H9 (cell line): ENCODE data around the gene GOLGA1. TPM values are rescaled to one million over a fixed set of nuclear protein-coding genes. Genes with fewer than 3 reads are reported as not detected.
"Not testable (repeated sequence)": the region's sequence is repeated elsewhere in the genome, so short reads cannot be mapped to it uniquely, and the experiment has no call there.

Source experiments
- DNase-seq: peaks from one replicate; pipeline ENCODE4 v3.0.0-alpha.2; 2017
- H2AFZ ChIP-seq: one replicate; pipeline ENCODE4 v1.6.1; 2013; ENCODE audit warnings: mild to moderate bottlenecking, low read length, control low read depth, moderate library complexity
- H2AK5ac ChIP-seq: 2 replicates; pipeline ENCODE4 v1.6.1; 2013; ENCODE audit warnings: low read length, control low read depth, mixed read lengths; ENCODE audit not compliant: insufficient read length
- H2BK120ac ChIP-seq: one replicate; pipeline ENCODE4 v1.6.1; 2013; ENCODE audit warnings: low read depth, mild to moderate bottlenecking, low read length, control low read depth, inconsistent platforms; ENCODE audit not compliant: poor library complexity, severe bottlenecking
- H2BK12ac ChIP-seq: 2 replicates; pipeline ENCODE4 v1.6.1; 2013; ENCODE audit warnings: low read length, control low read depth, mixed read lengths, low read depth; ENCODE audit not compliant: insufficient read length
- H2BK15ac ChIP-seq: 2 replicates; pipeline ENCODE4 v1.6.1; 2013; ENCODE audit warnings: low read depth, low read length, control low read depth
- H2BK20ac ChIP-seq: one replicate; pipeline ENCODE4 v1.6.1; 2013; ENCODE audit warnings: low read depth, mild to moderate bottlenecking, low read length, control low read depth, inconsistent platforms; ENCODE audit not compliant: poor library complexity, severe bottlenecking
- H2BK5ac ChIP-seq: 2 replicates; pipeline ENCODE4 v1.6.1; 2013; ENCODE audit warnings: low read length, control low read depth, mixed read lengths; ENCODE audit not compliant: insufficient read length
- H3K14ac ChIP-seq: 2 replicates; pipeline ENCODE4 v1.6.1; 2013; ENCODE audit warnings: low read length, control low read depth; ENCODE audit not compliant: insufficient read depth
- H3K18ac ChIP-seq: 2 replicates; pipeline ENCODE4 v1.6.1; 2013; ENCODE audit warnings: low read depth, mild to moderate bottlenecking, mixed read lengths, low read length, control low read depth; ENCODE audit not compliant: insufficient read length
- H3K23ac ChIP-seq: 2 replicates; pipeline ENCODE4 v1.6.1; 2013; ENCODE audit warnings: low read length, control low read depth, mixed read lengths, low read depth; ENCODE audit not compliant: insufficient read length
- H3K23me2 ChIP-seq: 2 replicates; pipeline ENCODE4 v1.6.1; 2013; ENCODE audit warnings: low read depth, mild to moderate bottlenecking, mixed read lengths, low read length, control low read depth; ENCODE audit not compliant: insufficient read length, poor library complexity, severe bottlenecking
- H3K27ac ChIP-seq: 2 replicates; pipeline ENCODE4 v1.5.1; 2013; ENCODE audit warnings: low read length, control low read depth, mixed read lengths, low read depth; ENCODE audit not compliant: insufficient read length
- H3K27me3 ChIP-seq: 2 replicates; pipeline ENCODE4 v1.6.1; 2013; ENCODE audit warnings: low read length, control low read depth, inconsistent platforms; ENCODE audit not compliant: insufficient read depth
- H3K4ac ChIP-seq: 2 replicates; pipeline ENCODE4 v1.6.1; 2013; ENCODE audit warnings: low read depth, mild to moderate bottlenecking, control low read depth, inconsistent platforms, low read length, moderate library complexity
- H3K4me1 ChIP-seq: 2 replicates; pipeline ENCODE4 v1.6.1; 2013; ENCODE audit warnings: low read length, control low read depth, inconsistent platforms; ENCODE audit not compliant: insufficient read depth
- H3K4me2 ChIP-seq: 2 replicates; pipeline ENCODE4 v1.6.1; 2013; ENCODE audit warnings: low read length, control low read depth, mixed read lengths; ENCODE audit not compliant: insufficient read length, insufficient read depth
- H3K56ac ChIP-seq: 2 replicates; pipeline ENCODE4 v1.6.1; 2013; ENCODE audit warnings: low read depth, mild to moderate bottlenecking, mixed read lengths, low read length, control low read depth; ENCODE audit not compliant: insufficient read length
- H3K79me1 ChIP-seq: 2 replicates; pipeline ENCODE4 v1.6.1; 2013; ENCODE audit warnings: low read depth, mild to moderate bottlenecking, moderate library complexity, low read length, control low read depth, inconsistent platforms; ENCODE audit not compliant: insufficient read depth, poor library complexity, severe bottlenecking
- H3K79me2 ChIP-seq: 2 replicates; pipeline ENCODE4 v1.6.1; 2013; ENCODE audit warnings: low read length, control low read depth, inconsistent platforms; ENCODE audit not compliant: insufficient read depth
- H3K9ac ChIP-seq: 2 replicates; pipeline ENCODE4 v1.6.1; 2013; ENCODE audit warnings: low read length, control low read depth, mixed read lengths; ENCODE audit not compliant: insufficient read length; ENCODE audit errors: extremely low read depth
- H3K9me3 ChIP-seq: one replicate; pipeline ENCODE4 v1.6.1; 2013; ENCODE audit warnings: low read depth, low read length, inconsistent platforms; ENCODE audit not compliant: control insufficient read depth
- H3T11ph ChIP-seq: one replicate; pipeline ENCODE4 v1.6.1; 2013; ENCODE audit warnings: mild to moderate bottlenecking, low read length, control low read depth, inconsistent platforms
- H4K20me1 ChIP-seq: one replicate; pipeline ENCODE4 v1.6.1; 2013; ENCODE audit not compliant: control insufficient read depth, insufficient read length, insufficient read depth
- H4K5ac ChIP-seq: 2 replicates; pipeline ENCODE4 v1.6.1; 2013; ENCODE audit warnings: low read depth, mild to moderate bottlenecking, mixed read lengths, low read length, control low read depth; ENCODE audit not compliant: insufficient read length
- H4K8ac ChIP-seq: replicated peaks from 2 replicates; pipeline ENCODE4 v1.6.1; 2013; ENCODE audit warnings: low read length, control low read depth, mixed read lengths, low read depth; ENCODE audit not compliant: insufficient read length
- H4K91ac ChIP-seq: 2 replicates; pipeline ENCODE4 v1.6.1; 2013; ENCODE audit warnings: low read depth, mild to moderate bottlenecking, moderate library complexity, mixed read lengths, low read length, control low read depth; ENCODE audit not compliant: insufficient read length
- H3K27ac Mint-ChIP-seq, 3 experiments: 2 replicates in 2 of 3; 3 replicates in 1 of 3; pipeline ENCODE4 v1.8.0; 2020 to 2021; ENCODE audit warnings: mixed read lengths in 3 of 3, mild to moderate bottlenecking in 1 of 3, moderate library complexity in 1 of 3
- H3K27me3 Mint-ChIP-seq: 2 replicates; pipeline ENCODE4 v1.8.0; 2021; ENCODE audit warnings: low read depth, mild to moderate bottlenecking, moderate library complexity, mixed read lengths
- H3K36me3 Mint-ChIP-seq, 3 experiments: 2 replicates in 2 of 3; 3 replicates in 1 of 3; pipeline ENCODE4 v1.8.0; 2020 to 2021; ENCODE audit warnings: low read depth in 3 of 3, mixed read lengths in 3 of 3; ENCODE audit not compliant: insufficient read depth in 1 of 3
- H3K4me1 Mint-ChIP-seq, 2 experiments: 2 replicates each; pipeline ENCODE4 v1.8.0; 2020; ENCODE audit warnings: mixed read lengths in 2 of 2
- H3K4me3 Mint-ChIP-seq, 2 experiments: 2 replicates in 1 of 2; 3 replicates in 1 of 2; pipeline ENCODE4 v1.8.0; 2020 to 2021; ENCODE audit warnings: mild to moderate bottlenecking in 2 of 2, mixed read lengths in 2 of 2, moderate library complexity in 1 of 2
- H3K9me3 Mint-ChIP-seq, 2 experiments: 2 replicates in 1 of 2; 3 replicates in 1 of 2; pipeline ENCODE4 v1.8.0; 2020; ENCODE audit warnings: mild to moderate bottlenecking in 2 of 2, mixed read lengths in 2 of 2, moderate library complexity in 1 of 2
- WGBS: extraction: QIAGEN DNeasy Blood & Tissue Kit; methylation state at CpG from one replicate; pipeline ENCODE4 v1.1.7; 2013; ENCODE audit warnings: missing lambda C conversion rate, low lambda C conversion rate, mixed read lengths; ENCODE audit not compliant: insufficient read length; ENCODE audit errors: extremely low coverage; 5-methylcytosine and 5-hydroxymethylcytosine counted together
- total RNA-seq: library from RNA; stranded (reverse); gene quantifications from 2 replicates; pipeline ENCODE4 v1.2.1, GENCODE V29; 2021
- TF ChIP-seq, protein P1 (sequence below): fragments of 200-600 bp; sonication (generic); conservative IDR thresholded peaks from 3 replicates; pipeline ENCODE4 v1.8.0; 2021; ENCODE audit warnings: antibody characterized with exemption, mild to moderate bottlenecking

The GOLGA1 gene
- total RNA-seq, 1 experiment from 2014 or later, result 7.6 TPM

DNA sequence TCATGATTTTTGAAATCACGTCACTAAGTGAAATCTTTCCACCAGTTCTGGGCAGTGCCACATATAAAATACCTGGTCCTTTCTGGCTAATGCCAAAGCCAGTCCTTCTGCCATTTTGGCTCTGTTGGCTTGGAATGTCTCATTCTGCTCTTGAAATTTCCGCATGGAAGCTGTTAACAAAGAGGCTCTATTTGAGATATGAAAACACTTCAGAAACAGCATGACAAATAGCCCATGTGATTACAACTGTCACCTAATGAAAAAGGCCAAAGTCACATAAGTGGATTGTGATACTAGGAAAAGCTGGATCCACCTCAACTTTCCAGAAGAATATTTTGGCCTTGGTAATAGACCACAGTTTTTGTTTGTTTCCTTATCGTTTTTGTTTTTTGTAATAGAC is 12.8 kb downstream of the GOLGA1 start:
- no peak overlapping the region for H3K4me3 Mint-ChIP-seq
- H3K14ac ChIP-seq, result no peak overlapping the region
- H3K27ac Mint-ChIP-seq, result no peak overlapping the region
- no peak overlapping the region for H3K9ac ChIP-seq
- H3K27ac ChIP-seq, result no peak overlapping the region
- H3K36me3 Mint-ChIP-seq, result peaks cover 0 to 4% (median 0%) of the 10 kb centered on the region in 3 experiments; a peak in 3 of 7 replicates
- no peak for DNase-seq
- no peaks in the 10 kb centered on the region for H3K4me1 ChIP-seq
- no peaks in the 10 kb centered on the region for H3K79me1 ChIP-seq
- H2BK12ac ChIP-seq, result no peak overlapping the region
- H3T11ph ChIP-seq, result no peak overlapping the region
- H3K23me2 ChIP-seq, result no peaks in the 10 kb centered on the region
- no peak overlapping the region for H2AFZ ChIP-seq
- no peaks in the 10 kb centered on the region for H4K20me1 ChIP-seq
- no peak overlapping the region for H3K4me2 ChIP-seq
- no peaks in the 10 kb centered on the region for H3K4me1 Mint-ChIP-seq
- no peaks in the 10 kb centered on the region for H3K9me3 ChIP-seq
- no peaks in the 10 kb centered on the region for H3K9me3 Mint-ChIP-seq
- H3K18ac ChIP-seq, result no peak overlapping the region
- no peak overlapping the region for H2BK15ac ChIP-seq
- no peak overlapping the region for H3K56ac ChIP-seq
- H3K23ac ChIP-seq, result no peak overlapping the region
- no CpG with 5 or more reads among the region's 3 CpGs for WGBS
- no peak overlapping the region for H2AK5ac ChIP-seq
- no peaks in the 10 kb centered on the region for H3K79me2 ChIP-seq
- no peak overlapping the region for H4K5ac ChIP-seq
- TF ChIP-seq, protein P1, sequence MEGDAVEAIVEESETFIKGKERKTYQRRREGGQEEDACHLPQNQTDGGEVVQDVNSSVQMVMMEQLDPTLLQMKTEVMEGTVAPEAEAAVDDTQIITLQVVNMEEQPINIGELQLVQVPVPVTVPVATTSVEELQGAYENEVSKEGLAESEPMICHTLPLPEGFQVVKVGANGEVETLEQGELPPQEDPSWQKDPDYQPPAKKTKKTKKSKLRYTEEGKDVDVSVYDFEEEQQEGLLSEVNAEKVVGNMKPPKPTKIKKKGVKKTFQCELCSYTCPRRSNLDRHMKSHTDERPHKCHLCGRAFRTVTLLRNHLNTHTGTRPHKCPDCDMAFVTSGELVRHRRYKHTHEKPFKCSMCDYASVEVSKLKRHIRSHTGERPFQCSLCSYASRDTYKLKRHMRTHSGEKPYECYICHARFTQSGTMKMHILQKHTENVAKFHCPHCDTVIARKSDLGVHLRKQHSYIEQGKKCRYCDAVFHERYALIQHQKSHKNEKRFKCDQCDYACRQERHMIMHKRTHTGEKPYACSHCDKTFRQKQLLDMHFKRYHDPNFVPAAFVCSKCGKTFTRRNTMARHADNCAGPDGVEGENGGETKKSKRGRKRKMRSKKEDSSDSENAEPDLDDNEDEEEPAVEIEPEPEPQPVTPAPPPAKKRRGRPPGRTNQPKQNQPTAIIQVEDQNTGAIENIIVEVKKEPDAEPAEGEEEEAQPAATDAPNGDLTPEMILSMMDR, result no peak
- no peak overlapping the region for H2BK20ac ChIP-seq
- no peak overlapping the region for H4K8ac ChIP-seq
- H2BK120ac ChIP-seq, result no peak overlapping the region
- H4K91ac ChIP-seq, result no peak overlapping the region
- no peaks in the 10 kb centered on the region for H3K27me3 Mint-ChIP-seq
- no peak overlapping the region for H2BK5ac ChIP-seq
- H3K4ac ChIP-seq, result no peak overlapping the region
- no peaks in the 10 kb centered on the region for H3K27me3 ChIP-seq

DNA sequence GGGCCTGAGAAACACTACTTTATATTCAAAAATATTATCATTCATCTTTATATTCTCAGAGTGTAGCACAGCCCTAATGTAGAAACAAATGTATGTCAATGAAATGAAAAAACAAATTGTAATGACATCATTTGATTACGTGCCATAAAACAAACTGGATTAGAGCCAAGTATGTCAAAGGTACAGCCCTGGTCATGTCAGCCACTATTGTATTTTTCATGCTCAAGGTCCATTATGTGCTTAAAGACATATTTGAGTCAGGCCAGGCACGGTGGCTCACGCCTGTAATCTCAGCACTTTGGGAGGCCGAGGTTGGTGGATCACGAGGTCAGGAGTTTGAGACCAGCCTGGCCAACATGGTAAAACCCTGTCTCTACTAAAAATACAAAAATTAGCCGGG is 20.5 kb downstream of the GOLGA1 start:
- not testable (repeated sequence) for H3K18ac ChIP-seq, H2BK5ac ChIP-seq, DNase-seq, H3K4me3 Mint-ChIP-seq, H3K4me2 ChIP-seq, H4K91ac ChIP-seq, H3K9me3 ChIP-seq, H2BK120ac ChIP-seq, H3K56ac ChIP-seq, H3K27ac Mint-ChIP-seq, H3T11ph ChIP-seq, H3K4ac ChIP-seq, H3K23ac ChIP-seq, H2AFZ ChIP-seq, H3K79me2 ChIP-seq, H3K27me3 ChIP-seq, H2BK20ac ChIP-seq, H2BK15ac ChIP-seq, H3K23me2 ChIP-seq, H3K4me1 ChIP-seq, H3K27ac ChIP-seq, H3K9ac ChIP-seq, H2BK12ac ChIP-seq, H3K9me3 Mint-ChIP-seq, H4K8ac ChIP-seq, H2AK5ac ChIP-seq, H4K5ac ChIP-seq, H4K20me1 ChIP-seq, H3K4me1 Mint-ChIP-seq, H3K27me3 Mint-ChIP-seq, H3K14ac ChIP-seq, H3K79me1 ChIP-seq
- no CpG with 5 or more reads among the region's 6 CpGs for WGBS
- peaks cover 0 to 30% (median 8%) of the 10 kb centered on the region in 3 experiments; a peak in 4 of 7 replicates for H3K36me3 Mint-ChIP-seq
